Measurements from ENCODE around the gene MAPKBP1. TPM values are rescaled to one million over a fixed set of nuclear protein-coding genes. Genes with fewer than 3 reads are reported as not detected.

The MAPKBP1 gene
- total RNA-seq, 4 donors from 2014 or later: 4.2 to 8.4 (median 5.4) TPM

GRCh38 chr15:41862515-41863116, 88.3 kb downstream of the MAPKBP1 start:
- in situ Hi-C loops (cut with MboI; ENCODE audit: low sequenced_read_pairs in 4 of 4): no loop called here
- H3K9me3 ChIP-seq: no peaks in the 10 kb centered on the region

GRCh38 chr15:41865490-41866055, 91.3 kb downstream of the MAPKBP1 start:
- no peak overlapping the region for H3K4me3 ChIP-seq
- TF ChIP-seq, protein P1, sequence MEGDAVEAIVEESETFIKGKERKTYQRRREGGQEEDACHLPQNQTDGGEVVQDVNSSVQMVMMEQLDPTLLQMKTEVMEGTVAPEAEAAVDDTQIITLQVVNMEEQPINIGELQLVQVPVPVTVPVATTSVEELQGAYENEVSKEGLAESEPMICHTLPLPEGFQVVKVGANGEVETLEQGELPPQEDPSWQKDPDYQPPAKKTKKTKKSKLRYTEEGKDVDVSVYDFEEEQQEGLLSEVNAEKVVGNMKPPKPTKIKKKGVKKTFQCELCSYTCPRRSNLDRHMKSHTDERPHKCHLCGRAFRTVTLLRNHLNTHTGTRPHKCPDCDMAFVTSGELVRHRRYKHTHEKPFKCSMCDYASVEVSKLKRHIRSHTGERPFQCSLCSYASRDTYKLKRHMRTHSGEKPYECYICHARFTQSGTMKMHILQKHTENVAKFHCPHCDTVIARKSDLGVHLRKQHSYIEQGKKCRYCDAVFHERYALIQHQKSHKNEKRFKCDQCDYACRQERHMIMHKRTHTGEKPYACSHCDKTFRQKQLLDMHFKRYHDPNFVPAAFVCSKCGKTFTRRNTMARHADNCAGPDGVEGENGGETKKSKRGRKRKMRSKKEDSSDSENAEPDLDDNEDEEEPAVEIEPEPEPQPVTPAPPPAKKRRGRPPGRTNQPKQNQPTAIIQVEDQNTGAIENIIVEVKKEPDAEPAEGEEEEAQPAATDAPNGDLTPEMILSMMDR (IDR thresholded peaks at IDR 0.05 in 4 of 5, conservative IDR thresholded peaks at IDR 0.05 in 1 of 5): no peak
- TF ChIP-seq POLR2A (IDR thresholded peaks at IDR 0.05): no peak
- H3K27me3 ChIP-seq: no peaks in the 10 kb centered on the region
- H3K4me1 ChIP-seq: no peaks in the 10 kb centered on the region
- in situ Hi-C loops (cut with MboI; ENCODE audit: low sequenced_read_pairs in 4 of 4): no loop called here
- no peaks in the 10 kb centered on the region for H3K9me3 ChIP-seq
- intact Hi-C loops (cut with DNase I; ENCODE audit: low total_unique reads): no loop called here
- ATAC-seq (no peak), DNase-seq (no peak)
- no peaks in the 10 kb centered on the region for H3K36me3 ChIP-seq
- no peak overlapping the region for H3K27ac ChIP-seq

More at GRCh38 chr15:41862515-41863116, 88.3 kb downstream of the MAPKBP1 start:
- no peaks in the 10 kb centered on the region for H3K27me3 ChIP-seq
- H3K4me1 ChIP-seq: no peaks in the 10 kb centered on the region
- no peaks in the 10 kb centered on the region for H3K36me3 ChIP-seq
- H3K27ac ChIP-seq: no peak overlapping the region
- no peak for ATAC-seq
- intact Hi-C loops (cut with DNase I; ENCODE audit: low total_unique reads): no loop called here
- DNase-seq: no peak
- H3K4me3 ChIP-seq: no peak overlapping the region
- TF ChIP-seq, protein P1 (IDR thresholded peaks at IDR 0.05 in 4 of 5, conservative IDR thresholded peaks at IDR 0.05 in 1 of 5): no peak
- no peak for TF ChIP-seq POLR2A (IDR thresholded peaks at IDR 0.05)

- no peak for ATAC-seq
- Histone ChIP-seq H3K27ac (no peak overlapping the region), H3K36me3 (no peaks in the 10 kb centered on the region), H3K4me3 (no peak overlapping the region), H3K27me3 (no peaks in the 10 kb centered on the region), H3K9me3 (no peaks in the 10 kb centered on the region), H3K4me1 (no peaks in the 10 kb centered on the region)
- no peak for DNase-seq
- TF ChIP-seq, protein P1 (IDR thresholded peaks at IDR 0.05 in 4 of 5, conservative IDR thresholded peaks at IDR 0.05 in 1 of 5): no peak
- no peak for TF ChIP-seq POLR2A (IDR thresholded peaks at IDR 0.05)
- intact Hi-C loops (cut with DNase I; ENCODE audit: low total_unique reads): no loop called here
- in situ Hi-C loops (cut with MboI; ENCODE audit: low sequenced_read_pairs in 4 of 4): no loop called here
Observed at GRCh38 chr15:41866263-41866703, 92.0 kb downstream of the MAPKBP1 start.

DNA sequence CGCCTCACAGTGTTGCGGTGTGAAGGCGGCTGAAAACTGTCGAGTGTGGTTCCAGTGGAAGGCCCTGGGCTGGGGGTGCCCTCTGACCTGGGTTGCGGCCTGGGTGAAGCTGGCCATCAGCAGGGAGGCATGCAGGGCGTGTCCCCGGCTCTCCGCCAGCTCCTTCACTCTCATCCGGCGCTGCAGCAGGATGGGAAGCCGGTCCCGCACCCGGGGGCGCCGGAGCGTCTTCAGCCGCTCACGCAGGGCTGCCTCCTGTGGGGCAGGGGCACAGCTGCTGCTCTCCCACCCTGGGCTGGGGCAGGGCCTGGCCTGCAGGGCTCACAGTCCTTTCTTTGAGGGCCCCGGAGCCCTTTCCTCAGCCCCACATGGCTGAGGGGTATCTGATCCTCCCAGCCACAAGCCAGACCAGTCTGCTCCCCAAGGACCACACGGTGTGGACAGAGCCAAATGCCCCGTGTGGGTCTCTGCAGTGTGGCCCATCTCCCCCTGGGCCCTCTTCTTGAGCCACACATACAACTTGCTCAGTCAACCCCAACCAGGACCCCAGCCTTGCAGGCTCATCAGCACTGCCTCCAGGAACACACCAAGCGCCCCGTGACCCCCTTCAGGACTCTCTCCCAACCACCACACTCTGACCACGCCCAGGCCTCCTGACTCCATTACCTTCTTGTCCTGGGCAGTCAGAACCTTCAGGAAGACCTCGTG, 92.7 kb downstream of the MAPKBP1 start:
- Histone ChIP-seq H3K27me3 (no peaks in the 10 kb centered on the region), H3K9me3 (no peaks in the 10 kb centered on the region), H3K4me1 (no peaks in the 10 kb centered on the region), H3K36me3 (no peaks in the 10 kb centered on the region), H3K4me3 (no peak overlapping the region), H3K27ac (no peak overlapping the region)
- ATAC-seq (no peak), DNase-seq (no peak)
- in situ Hi-C loops (cut with MboI; ENCODE audit: low sequenced_read_pairs in 4 of 4): no loop called here
- TF ChIP-seq, protein P1 (IDR thresholded peaks at IDR 0.05 in 4 of 5, conservative IDR thresholded peaks at IDR 0.05 in 1 of 5): no peak
- no peak for TF ChIP-seq POLR2A (IDR thresholded peaks at IDR 0.05)
- intact Hi-C loops (cut with DNase I; ENCODE audit: low total_unique reads): no loop called here
